ENCODE data around the gene PPP2R5E.
"Not testable (repeated sequence)": the region's sequence is repeated elsewhere in the genome, so short reads cannot be mapped to it uniquely, and the experiment has no call there.

Gene PPP2R5E

GRCh38 chr14:63431466-63431865 is 111.7 kb downstream of the PPP2R5E start:
- DNase-seq = no peak

- no peak for DNase-seq
Measured at GRCh38 chr14:63428486-63428885, 114.7 kb downstream of the PPP2R5E start.

GRCh38 chr14:63426838-63427352 is 116.3 kb downstream of the PPP2R5E start:
- DNase-seq = no peak

GRCh38 chr14:63423889-63424288 is 119.3 kb downstream of the PPP2R5E start:
- DNase-seq = no peak

GRCh38 chr14:63423381-63423780 is 119.8 kb downstream of the PPP2R5E start:
- no peak for DNase-seq

GRCh38 chr14:63421919-63422318 is 121.3 kb downstream of the PPP2R5E start:
- DNase-seq = no peak

GRCh38 chr14:63421226-63421625 is 122.0 kb downstream of the PPP2R5E start:
- DNase-seq = no peak

- DNase-seq = no peak
Measured at GRCh38 chr14:63418020-63418419, 125.2 kb downstream of the PPP2R5E start.

GRCh38 chr14:63413009-63413408 is 130.2 kb downstream of the PPP2R5E start:
- DNase-seq = no peak

- no peak for DNase-seq
Measured at GRCh38 chr14:63406333-63406732, 136.8 kb downstream of the PPP2R5E start.

- DNase-seq = no peak
Measured at GRCh38 chr14:63405715-63406114, 137.5 kb downstream of the PPP2R5E start.

- DNase-seq = no peak
Measured at GRCh38 chr14:63404906-63405305, 138.3 kb downstream of the PPP2R5E start.

GRCh38 chr14:63401646-63402045 is 141.5 kb downstream of the PPP2R5E start:
- DNase-seq = no peak

GRCh38 chr14:63398952-63399351 is 144.2 kb downstream of the PPP2R5E start:
- no peak for DNase-seq

GRCh38 chr14:63394841-63395240 is 148.3 kb downstream of the PPP2R5E start:
- DNase-seq = no peak

GRCh38 chr14:63394432-63394831 is 148.7 kb downstream of the PPP2R5E start:
- DNase-seq = no peak

- DNase-seq = no peak
Measured at GRCh38 chr14:63393012-63393411, 150.2 kb downstream of the PPP2R5E start.

- DNase-seq = no peak
Measured at GRCh38 chr14:63392236-63392635, 150.9 kb downstream of the PPP2R5E start.

- DNase-seq = peak; percentile 26 to 55
Measured at GRCh38 chr14:63388766-63389431, 154.3 kb downstream of the PPP2R5E start.

- no peak for DNase-seq
Measured at GRCh38 chr14:63387711-63388110, 155.5 kb downstream of the PPP2R5E start.

GRCh38 chr14:63383776-63384367 is 159.3 kb downstream of the PPP2R5E start:
- DNase-seq = peak in 1 of 2 donors; percentile 34

- DNase-seq = no peak
Measured at GRCh38 chr14:63378444-63378843, 164.7 kb downstream of the PPP2R5E start.

- no peak for DNase-seq
Measured at GRCh38 chr14:63375769-63376168, 167.4 kb downstream of the PPP2R5E start.

GRCh38 chr14:63371613-63372012 is 171.6 kb downstream of the PPP2R5E start:
- DNase-seq = not testable (repeated sequence)

GRCh38 chr14:63371033-63371432 is 172.1 kb downstream of the PPP2R5E start:
- DNase-seq = no peak
